ENCODE measurements around the gene UCN2.

- TF ChIP-seq POLR2A (IDR thresholded peaks at IDR 0.05; ENCODE audit: low read depth, low read length), result no peak
- no peak for TF ChIP-seq POLR2AphosphoS5 (IDR thresholded peaks at IDR 0.05; ENCODE audit: low read depth, low read length)
- TF ChIP-seq SPI1 (IDR thresholded peaks at IDR 0.05; ENCODE audit: low read depth, low read length), result no peak
- no peak for TF ChIP-seq POU2F2 (IDR thresholded peaks at IDR 0.05; ENCODE audit: low read depth, low read length)
- no peak for TF ChIP-seq PAX5 (IDR thresholded peaks at IDR 0.05; ENCODE audit: insufficient read depth, low read length, severe bottlenecking)
Measured at GRCh38 chr3:48544141-48544540, 19.4 kb downstream of the UCN2 start.

Data from GM12891 (cell line).